Gastroesophageal sphincter (tissue), 4 donors: ENCODE data around the gene CBLN3. TPM values are rescaled to one million over a fixed set of nuclear protein-coding genes. Genes with fewer than 3 reads are reported as not detected.
"Not testable (repeated sequence)": the region's sequence is repeated elsewhere in the genome, so short reads cannot be mapped to it uniquely, and the experiment has no call there.

Experiments used
- ATAC-seq: fragments of 150-250 bp; one replicate; pipeline ENCODE4 v1.9.1; 2016; ENCODE audit warnings: mild to moderate bottlenecking, moderate library complexity
- H3K27ac ChIP-seq, 4 donors: fragments of 200-600 bp; sonication (generic) in 3 of 4; 1 replicate in 3 of 4; 2 replicates in 1 of 4; pipeline ENCODE4 v1.5.1; 2016 to 2019
- H3K27me3 ChIP-seq: fragments of 200-600 bp; sonication (generic); one replicate; pipeline ENCODE4 v1.5.1; 2019
- H3K36me3 ChIP-seq, 2 donors: fragments of 200-600 bp; sonication (generic); one replicate each; pipeline ENCODE4 v1.5.1; 2019; ENCODE audit warnings: control low read depth in 1 of 2
- H3K4me1 ChIP-seq, 3 donors: fragments of 200-600 bp; sonication (generic); 1 replicate in 2 of 3; 2 replicates in 1 of 3; pipeline ENCODE4 v1.5.1; 2016 to 2019; ENCODE audit warnings: control low read depth in 2 of 3
- H3K4me3 ChIP-seq, 2 donors: fragments of 200-600 bp; sonication (generic); one replicate each; pipeline ENCODE4 v1.5.1; 2019; ENCODE audit warnings: mild to moderate bottlenecking in 1 of 2, moderate library complexity in 1 of 2
- H3K9me3 ChIP-seq, 3 donors: fragments of 200-600 bp; sonication (generic); one replicate each; pipeline ENCODE4 v1.5.1; 2017 to 2019; ENCODE audit warnings: control low read depth in 2 of 3
- EP300 ChIP-seq: sonication (generic); formaldehyde crosslinking; IDR thresholded peaks from one replicate; pipeline ENCODE4 v1.6.1; 2017; ENCODE audit warnings: antibody characterized with exemption, mild to moderate bottlenecking
- POLR2A ChIP-seq, 2 donors: fragments of 450-650 bp; IDR thresholded peaks; one replicate each; pipeline ENCODE4 v1.6.1; 2017; ENCODE audit warnings: antibody characterized with exemption in 2 of 2, mild to moderate bottlenecking in 2 of 2, moderate library complexity in 1 of 2
- POLR2AphosphoS5 ChIP-seq: sonication (generic); formaldehyde crosslinking; IDR thresholded peaks from one replicate; pipeline ENCODE4 v1.6.1; 2017; ENCODE audit warnings: antibody characterized with exemption
- WGBS, 2 donors: methylation state at CpG; one replicate each; pipeline ENCODE4 v1.1.5; 2018; ENCODE audit warnings: low coverage in 1 of 2; 5-methylcytosine and 5-hydroxymethylcytosine counted together
- total RNA-seq, 4 donors: library from RNA; depleted of rRNA; stranded (reverse); fragments of >200 nt; gene quantifications; one replicate each; pipeline ENCODE4 v1.1.0, GENCODE V29; 2016
- TF ChIP-seq, protein P1 (sequence below), 4 experiments: fragments of 200-600 bp in 2 of 4; fragments of 450-650 bp in 2 of 4; sonication (generic) in 1 of 4; IDR thresholded peaks; one replicate each; pipeline ENCODE4 v1.5.1; 2017 to 2019; ENCODE audit warnings: antibody characterized with exemption in 4 of 4, mild to moderate bottlenecking in 2 of 4, moderate library complexity in 2 of 4

The CBLN3 gene
- total RNA-seq, 4 donors from 2014 or later = 0.49 to 2.8 (median 2.1) TPM

DNA sequence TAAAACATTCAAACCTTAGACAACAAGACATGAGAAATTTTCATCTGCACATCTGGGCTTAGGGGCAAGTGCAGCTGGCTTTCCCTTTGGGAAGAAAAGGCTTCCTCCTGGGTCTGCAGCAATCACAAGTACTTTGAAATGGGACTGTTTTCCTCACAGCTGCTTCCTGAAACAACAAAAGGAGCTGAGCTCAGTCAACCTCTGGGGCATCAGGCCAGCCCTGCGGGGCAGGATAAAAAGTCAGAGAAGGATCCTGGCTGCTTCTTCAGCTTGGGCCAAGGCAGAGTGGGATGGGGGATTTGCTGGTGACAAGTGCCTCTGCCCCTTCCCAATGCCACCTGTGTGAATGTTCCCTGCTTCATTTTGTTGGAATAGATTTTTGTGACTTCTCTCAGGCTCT, 29.3 kb upstream of the CBLN3 start:
- Histone ChIP-seq H3K9me3 (peaks cover 0 to 3% (median 0%) of the 10 kb centered on the region in 3 donors), H3K27me3 (no peaks in the 10 kb centered on the region), H3K4me1 (no peaks in the 10 kb centered on the region), H3K4me3 (no peak overlapping the region), H3K36me3 (no peaks in the 10 kb centered on the region), H3K27ac (no peak overlapping the region)
- TF ChIP-seq, protein P1, sequence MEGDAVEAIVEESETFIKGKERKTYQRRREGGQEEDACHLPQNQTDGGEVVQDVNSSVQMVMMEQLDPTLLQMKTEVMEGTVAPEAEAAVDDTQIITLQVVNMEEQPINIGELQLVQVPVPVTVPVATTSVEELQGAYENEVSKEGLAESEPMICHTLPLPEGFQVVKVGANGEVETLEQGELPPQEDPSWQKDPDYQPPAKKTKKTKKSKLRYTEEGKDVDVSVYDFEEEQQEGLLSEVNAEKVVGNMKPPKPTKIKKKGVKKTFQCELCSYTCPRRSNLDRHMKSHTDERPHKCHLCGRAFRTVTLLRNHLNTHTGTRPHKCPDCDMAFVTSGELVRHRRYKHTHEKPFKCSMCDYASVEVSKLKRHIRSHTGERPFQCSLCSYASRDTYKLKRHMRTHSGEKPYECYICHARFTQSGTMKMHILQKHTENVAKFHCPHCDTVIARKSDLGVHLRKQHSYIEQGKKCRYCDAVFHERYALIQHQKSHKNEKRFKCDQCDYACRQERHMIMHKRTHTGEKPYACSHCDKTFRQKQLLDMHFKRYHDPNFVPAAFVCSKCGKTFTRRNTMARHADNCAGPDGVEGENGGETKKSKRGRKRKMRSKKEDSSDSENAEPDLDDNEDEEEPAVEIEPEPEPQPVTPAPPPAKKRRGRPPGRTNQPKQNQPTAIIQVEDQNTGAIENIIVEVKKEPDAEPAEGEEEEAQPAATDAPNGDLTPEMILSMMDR (IDR thresholded peaks at IDR 0.05) = no peak
- no peak for TF ChIP-seq POLR2AphosphoS5
- no peak for TF ChIP-seq EP300
- no peak for TF ChIP-seq POLR2A (IDR thresholded peaks at IDR 0.05)
- WGBS, 2 donors = no CpG with 5 or more reads among the region's 1 CpG
- no peak for ATAC-seq

DNA sequence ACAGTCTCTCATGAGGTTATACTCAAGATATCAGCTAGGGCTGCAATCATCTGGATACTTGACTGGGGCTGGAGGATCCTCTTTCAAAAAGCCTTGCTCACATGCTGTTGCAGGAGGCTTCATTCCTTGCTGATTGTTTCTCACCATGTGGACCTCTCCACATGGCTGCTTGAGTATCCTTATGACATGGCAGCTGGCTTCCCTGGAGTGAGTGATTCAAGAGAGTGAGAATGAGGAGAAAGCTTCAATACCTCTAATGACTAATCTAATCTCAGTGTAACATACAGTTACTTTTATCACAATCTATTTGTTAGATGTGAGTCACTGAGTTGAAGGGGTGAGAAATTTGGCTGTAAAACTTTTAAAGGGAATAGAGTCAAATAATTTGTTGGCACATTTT, 27.5 kb upstream of the CBLN3 start:
- no peak for ATAC-seq
- no peak for TF ChIP-seq POLR2AphosphoS5
- TF ChIP-seq, protein P1 (IDR thresholded peaks at IDR 0.05) = no peak
- no peak for TF ChIP-seq EP300
- TF ChIP-seq POLR2A (IDR thresholded peaks at IDR 0.05) = no peak
- H3K27ac ChIP-seq = no peak overlapping the region

DNA sequence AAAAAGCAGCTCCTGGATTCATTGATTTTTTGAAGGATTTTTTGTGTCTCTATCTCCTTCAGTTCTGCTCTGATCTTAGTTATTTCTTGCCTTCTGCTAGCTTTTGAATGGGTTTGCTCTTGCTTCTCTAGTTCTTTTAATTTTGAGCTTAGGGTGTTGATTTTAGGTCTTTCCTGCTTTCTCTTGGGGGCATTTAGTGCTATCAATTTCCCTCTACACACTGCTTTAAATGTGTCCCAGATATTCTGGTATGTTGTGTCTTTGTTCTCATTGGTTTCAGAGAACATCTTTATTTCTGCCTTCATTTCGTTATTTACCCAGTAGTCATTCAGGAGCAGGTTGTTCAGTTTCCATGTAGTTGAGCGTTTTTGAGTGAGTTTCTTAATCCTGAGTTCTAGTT, 21.4 kb upstream of the CBLN3 start:
- H3K27ac ChIP-seq, H3K4me3 ChIP-seq, H3K36me3 ChIP-seq, H3K4me1 ChIP-seq, H3K27me3 ChIP-seq, H3K9me3 ChIP-seq, ATAC-seq: not testable (repeated sequence)
- WGBS, 2 donors = 78 to 84% methylated on average over 1 to 2 of the region's 2 CpGs

More for the DNA sequence above, 27.5 kb upstream of the CBLN3 start:
- no peak overlapping the region for H3K4me3 ChIP-seq
- H3K4me1 ChIP-seq = no peaks in the 10 kb centered on the region
- peaks cover 0 to 3% (median 0%) of the 10 kb centered on the region in 3 donors for H3K9me3 ChIP-seq
- no peaks in the 10 kb centered on the region for H3K36me3 ChIP-seq
- no peaks in the 10 kb centered on the region for H3K27me3 ChIP-seq

DNA sequence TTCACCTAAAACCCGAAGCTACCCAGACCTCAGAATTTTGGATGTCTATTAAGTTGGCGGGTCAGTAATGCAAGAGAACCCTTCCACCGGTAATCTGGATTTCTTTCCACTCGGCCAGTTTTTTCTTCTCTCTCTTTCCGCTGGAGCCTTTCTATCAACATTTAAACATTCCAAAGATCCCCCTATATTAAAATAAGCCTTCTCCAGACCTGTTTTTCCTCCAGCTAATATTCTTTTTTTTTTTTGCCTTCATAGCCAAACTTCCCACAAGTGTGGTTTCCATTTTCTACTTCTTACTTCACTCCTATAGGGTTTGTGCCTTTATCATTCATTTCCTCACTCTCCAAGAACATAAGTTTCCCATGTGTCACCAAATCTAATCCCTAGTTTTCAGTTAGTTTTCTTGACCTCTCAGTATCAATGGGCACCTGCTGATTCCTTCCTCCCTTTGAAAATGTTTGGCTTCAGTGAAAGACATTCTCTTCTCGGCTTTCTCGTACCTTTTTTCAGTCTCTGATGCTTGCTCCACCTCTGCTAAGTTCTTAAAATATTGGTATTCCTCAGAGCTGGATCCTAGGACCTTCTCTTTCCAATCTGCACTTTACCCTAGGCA, 13.7 kb upstream of the CBLN3 start:
- no peak for ATAC-seq
- Histone ChIP-seq H3K9me3 (no peaks in the 10 kb centered on the region), H3K27me3 (no peaks in the 10 kb centered on the region), H3K36me3 (peaks cover 0 to 33% of the 10 kb centered on the region in 2 donors), H3K4me3 (peak overlapping the region; percentile 60 to 76), H3K4me1 (peaks cover 5 to 44% (median 9%) of the 10 kb centered on the region in 3 donors), H3K27ac (peak overlapping the region; percentile 94 to 100 (median 99))
- TF ChIP-seq POLR2AphosphoS5 (no peak), EP300 (no peak), POLR2A (IDR thresholded peaks at IDR 0.05) (no peak)
- TF ChIP-seq, protein P1 (IDR thresholded peaks at IDR 0.05) = no peak
- 0 to 2% methylated on average over 6 of the region's 7 CpGs for WGBS, 2 donors

DNA sequence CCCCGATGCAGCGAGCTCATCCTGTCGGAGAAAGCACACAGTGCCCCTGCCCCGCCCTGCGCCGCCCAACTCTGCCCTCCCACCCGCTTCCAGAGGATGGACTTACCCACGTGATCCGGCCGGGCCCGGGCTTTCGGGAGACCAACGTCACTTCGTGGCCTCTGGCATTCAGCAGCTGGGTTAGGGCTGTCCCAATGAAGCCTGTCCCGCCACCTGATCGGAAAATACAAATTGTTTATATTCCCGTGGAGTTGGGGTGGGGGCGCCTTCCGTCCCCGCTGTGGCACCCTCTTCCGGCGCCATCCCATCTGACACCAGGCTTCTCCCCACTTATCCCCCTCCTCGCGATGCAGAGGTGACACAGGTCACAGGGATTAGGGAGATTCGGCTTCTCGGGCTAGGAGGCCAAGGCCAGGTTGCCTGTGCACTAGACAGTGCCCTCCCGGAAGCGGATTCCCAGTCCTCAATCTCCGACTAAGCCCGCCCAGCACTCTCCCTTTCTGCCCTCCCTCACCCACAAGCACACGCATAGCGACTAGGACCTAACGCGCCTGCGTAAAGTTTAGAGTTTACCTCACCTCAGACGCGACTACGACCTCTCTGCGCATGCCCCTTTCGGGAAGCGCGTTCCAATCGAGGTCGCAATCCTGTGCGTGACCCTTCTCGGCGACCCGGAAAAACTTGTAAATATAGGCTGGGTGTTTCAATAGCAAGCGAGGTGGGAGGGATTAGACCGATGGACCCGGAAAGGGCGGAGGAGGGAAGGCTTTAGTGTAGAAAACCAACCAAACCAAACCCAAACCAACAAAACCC, 13.0 kb upstream of the CBLN3 start, which contains the start of gene SDR39U1:
TSS of gene SDR39U1 (minus strand) at position 537 of the 813 bp plus-strand sequence. CDS start at position 530, 7 bp downstream.
- H3K9me3 ChIP-seq = no peaks in the 10 kb centered on the region
- peaks cover 5 to 51% (median 9%) of the 10 kb centered on the region in 3 donors for H3K4me1 ChIP-seq
- peak; percentile 97 for ATAC-seq
- no peaks in the 10 kb centered on the region for H3K27me3 ChIP-seq
- TF ChIP-seq POLR2A (IDR thresholded peaks at IDR 0.05) (peak; percentile 78 to 79), POLR2AphosphoS5 (peak; percentile 96), EP300 (no peak)
- TF ChIP-seq, protein P1 (IDR thresholded peaks at IDR 0.05) = peak in 1 of 4 experiments; percentile 14
- WGBS, 2 donors = 0% methylated on average over 4 of the region's 52 CpGs; no CpG with 5 or more reads in 1 of the 2 donors
- H3K36me3 ChIP-seq = peaks cover 0 to 40% of the 10 kb centered on the region in 2 donors
- peak within 1 kb of the TSS; percentile 60 to 76 for H3K4me3 ChIP-seq
- peak within 1 kb of the TSS; percentile 94 to 100 (median 99) for H3K27ac ChIP-seq
